NB4 (cell line): ENCODE measurements around the gene WRNIP1.

Source experiments
- CTCF ChIP-seq: IDR thresholded peaks from one replicate; pipeline ENCODE4 v1.5.1; 2012; ENCODE audit warnings: low read depth, low read length
- POLR2A ChIP-seq: IDR thresholded peaks from 2 replicates; pipeline ENCODE4 v1.6.1; 2011; ENCODE audit warnings: mild to moderate bottlenecking; ENCODE audit not compliant: insufficient read length; ENCODE audit errors: extremely low read depth

DNA sequence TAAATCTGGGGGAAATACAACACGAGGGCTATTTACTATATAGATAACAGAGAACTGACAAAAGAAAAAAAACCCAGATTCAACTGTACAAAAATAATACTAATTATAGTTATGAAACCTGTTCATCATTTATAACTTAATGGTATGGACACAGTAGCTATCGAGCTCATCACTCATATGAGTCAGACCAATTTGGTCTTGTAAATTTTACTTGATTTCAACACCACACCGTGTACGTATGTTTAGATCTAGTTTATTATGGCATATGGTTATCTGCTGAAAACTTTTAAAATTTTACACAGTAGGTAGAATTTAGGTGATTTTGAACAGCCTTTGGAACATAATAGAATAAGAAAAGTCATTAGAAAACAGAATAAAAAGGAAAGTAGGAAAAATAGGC lies 19.9 kb upstream of the WRNIP1 start:
- TF ChIP-seq CTCF (no peak), POLR2A (no peak)
